ENCODE data around the gene LCMT2. TPM values are rescaled to one million over a fixed set of nuclear protein-coding genes. Genes with fewer than 3 reads are reported as not detected.

LCMT2 gene
- total and polyA plus RNA-seq, 2 of the 8 experiments (the other 6 are each of a cell fraction or from before 2014, with no cell fraction given): 11.2 to 11.9 TPM

GRCh38 chr15:43293432-43293831 is 36.9 kb downstream of the LCMT2 start (continued):
- TF ChIP-seq SAP30 (IDR thresholded peaks at IDR 0.05; ENCODE audit: insufficient read depth, insufficient replicate concordance, low read length) (no peak), TBP (IDR thresholded peaks at IDR 0.05; ENCODE audit: low read depth, low read length) (peak; percentile 88), POLR2AphosphoS5 (IDR thresholded peaks at IDR 0.05; ENCODE audit: low read depth, low read length) (peak; percentile 30; the same call in 1 of the 2 replicates), CREB1 (IDR thresholded peaks at IDR 0.05) (0 out of 2 replicates have a peak, but pooled peaks have one; percentile 21), TAF1 (IDR thresholded peaks at IDR 0.05; ENCODE audit: low read depth, low read length) (0 out of 2 replicates have a peak, but pooled peaks have one; percentile 43), SIN3A (conservative IDR thresholded peaks at IDR 0.05 in 1 of 2, IDR thresholded peaks at IDR 0.05 in 1 of 2; ENCODE audit: low read depth in 1 of 2, low read length in 2 of 2) (no peak), KDM4A (IDR thresholded peaks at IDR 0.05; ENCODE audit: low read depth, low read length, severe bottlenecking) (peak; percentile 48), EP300 (IDR thresholded peaks at IDR 0.05; ENCODE audit: borderline replicate concordance in 1 of 2, low read depth in 2 of 2, low read length in 2 of 2) (no peak)

All from H1 (cell line).